GM19438 (cell line): ENCODE measurements around the gene DDX56.

Source experiments
- ATAC-seq: cut with Tn5 transposase; IDR thresholded peaks from one replicate; pipeline ENCODE4 v1.9.1; 2021; ENCODE audit warnings: low read depth; ENCODE audit not compliant: unreplicated experiment

The DDX56 gene

GRCh38 chr7:44538093-44538797, 35.5 kb downstream of the DDX56 start:
- ATAC-seq = no peak

DNA sequence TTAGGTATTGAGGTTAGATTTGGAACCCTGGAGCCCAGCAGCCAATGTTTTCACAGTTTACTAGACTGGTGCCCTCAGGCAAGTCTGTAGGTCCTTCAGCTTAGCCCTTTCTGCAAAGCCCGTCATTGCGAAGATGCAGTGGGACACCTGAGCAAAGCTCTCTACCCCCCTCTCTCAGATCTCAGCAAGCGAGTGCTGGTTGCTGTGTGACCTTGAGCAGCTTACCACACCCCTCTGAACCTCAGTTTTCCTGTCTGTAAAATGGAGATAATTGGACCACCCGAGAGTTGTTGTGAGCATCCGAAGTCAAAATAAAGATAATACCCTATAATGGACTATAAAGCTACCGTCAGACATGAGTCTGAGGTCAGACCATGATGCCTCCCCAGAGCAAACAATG, 36.3 kb downstream of the DDX56 start:
- no peak for ATAC-seq

DNA sequence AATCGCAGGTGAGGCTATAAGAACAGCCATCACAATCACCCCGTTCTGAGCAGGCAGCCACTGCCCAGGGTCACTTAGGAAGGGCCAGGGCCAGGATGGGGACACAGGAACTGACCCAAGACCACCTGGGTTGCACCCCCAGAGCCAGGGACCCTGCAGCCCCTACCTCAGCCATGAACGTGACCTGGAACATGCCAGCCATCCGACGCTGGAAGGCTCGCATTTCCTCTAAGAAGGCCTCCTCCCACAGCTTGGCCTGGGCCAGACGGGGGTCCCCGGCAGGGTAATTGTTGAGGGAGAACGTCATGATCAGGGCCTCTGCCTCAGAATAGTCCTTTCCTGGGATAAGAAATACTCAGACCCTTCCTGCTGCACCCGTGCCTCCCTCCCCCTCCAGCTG, 37.6 kb downstream of the DDX56 start:
- no peak for ATAC-seq

- no peak for ATAC-seq
Observed at GRCh38 chr7:44535348-44536064, 38.2 kb downstream of the DDX56 start.

- no peak for ATAC-seq
Observed at GRCh38 chr7:44534501-44534900, 39.2 kb downstream of the DDX56 start.

DNA sequence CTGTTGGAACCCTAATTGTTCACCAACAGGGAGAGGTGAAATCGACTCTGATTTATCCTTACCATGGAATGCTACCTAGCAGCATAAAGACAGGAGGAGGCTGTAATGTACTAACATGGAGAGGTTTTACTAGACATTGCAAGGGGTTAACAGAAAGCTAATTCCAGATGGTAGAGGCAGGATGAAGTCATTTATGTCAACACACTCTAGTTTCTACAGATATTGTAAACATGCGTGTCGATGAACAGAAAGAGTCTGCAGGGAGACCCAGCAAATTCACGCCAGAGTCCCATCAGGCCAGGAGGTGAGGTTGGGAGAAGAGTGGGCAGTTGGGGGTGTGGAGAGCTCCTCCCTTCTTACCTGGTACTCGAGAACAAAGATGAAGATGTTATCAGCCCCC, 39.6 kb downstream of the DDX56 start:
- ATAC-seq = no peak

- ATAC-seq = no peak
Observed at GRCh38 chr7:44533301-44534055, 40.2 kb downstream of the DDX56 start.

DNA sequence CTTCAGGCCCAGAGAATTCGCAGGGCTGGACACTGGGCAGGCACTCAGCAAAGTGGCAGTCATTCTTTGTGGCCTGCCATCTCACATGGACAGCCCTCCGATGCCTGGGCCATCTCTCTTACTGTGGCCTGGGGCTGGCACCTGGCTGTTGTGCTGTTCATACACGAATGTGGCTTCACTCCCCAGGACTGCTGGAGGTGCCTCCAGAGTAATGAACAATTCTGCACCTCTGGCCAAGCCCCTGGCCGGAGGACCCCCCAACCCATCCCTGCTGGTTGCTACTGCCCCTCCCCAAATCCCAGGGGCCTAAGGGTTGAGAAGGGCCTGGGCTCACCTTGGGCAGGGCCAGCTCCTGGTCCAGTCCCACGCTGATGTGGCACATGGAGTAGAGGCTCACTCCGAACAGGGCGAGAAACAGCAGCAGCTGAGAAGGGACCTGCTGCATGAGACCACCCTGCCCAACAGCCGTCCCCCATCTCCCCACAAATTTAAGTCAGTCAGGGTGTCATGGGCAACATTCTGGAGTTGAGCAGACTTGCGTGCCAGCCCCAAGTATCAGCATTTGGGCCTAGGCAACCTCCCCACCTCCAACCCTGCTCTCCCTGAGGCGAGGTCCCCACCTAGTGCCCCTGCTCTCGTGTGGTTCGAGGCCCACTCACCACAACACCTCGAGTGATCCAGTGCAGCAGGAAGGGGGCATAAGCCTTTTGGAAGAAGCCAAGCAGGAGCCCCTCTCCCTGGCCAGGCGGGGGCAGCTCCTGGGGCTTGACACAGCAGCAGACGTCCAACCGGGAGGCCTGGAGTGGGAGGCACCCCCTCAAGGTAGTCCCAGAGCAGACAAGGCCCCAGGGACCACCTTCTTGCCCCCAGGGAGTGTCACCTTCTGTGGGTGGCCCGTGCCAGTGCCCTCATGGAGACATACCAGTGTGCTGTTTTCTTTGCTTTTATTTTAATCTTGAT, 42.0 kb downstream of the DDX56 start:
- no peak for ATAC-seq

- ATAC-seq = no peak
Observed at GRCh38 chr7:44530990-44531389, 42.7 kb downstream of the DDX56 start.

- ATAC-seq = no peak
Observed at GRCh38 chr7:44524811-44525388, 48.8 kb downstream of the DDX56 start.

DNA sequence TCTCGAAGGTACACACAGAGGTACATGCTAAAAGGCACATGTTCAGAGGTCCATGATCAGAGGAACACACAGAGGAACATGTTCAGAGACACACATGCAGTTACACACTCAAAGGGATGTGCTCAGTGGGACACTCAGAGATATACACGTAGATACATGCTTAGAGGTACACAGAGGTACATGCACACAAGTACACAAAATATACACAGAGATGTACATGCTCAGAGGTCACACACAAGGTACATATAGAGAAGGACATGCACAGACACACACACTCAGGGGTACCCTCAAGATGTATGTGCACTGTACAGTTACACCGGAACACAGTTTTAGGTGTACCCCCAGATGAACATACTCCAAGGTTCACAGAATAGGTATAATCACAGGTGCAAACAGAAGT, 51.4 kb downstream of the DDX56 start:
- no peak for ATAC-seq

GRCh38 chr7:44521347-44522095, 52.2 kb downstream of the DDX56 start:
- no peak for ATAC-seq

GRCh38 chr7:44520574-44520973, 53.1 kb downstream of the DDX56 start:
- ATAC-seq = no peak

DNA sequence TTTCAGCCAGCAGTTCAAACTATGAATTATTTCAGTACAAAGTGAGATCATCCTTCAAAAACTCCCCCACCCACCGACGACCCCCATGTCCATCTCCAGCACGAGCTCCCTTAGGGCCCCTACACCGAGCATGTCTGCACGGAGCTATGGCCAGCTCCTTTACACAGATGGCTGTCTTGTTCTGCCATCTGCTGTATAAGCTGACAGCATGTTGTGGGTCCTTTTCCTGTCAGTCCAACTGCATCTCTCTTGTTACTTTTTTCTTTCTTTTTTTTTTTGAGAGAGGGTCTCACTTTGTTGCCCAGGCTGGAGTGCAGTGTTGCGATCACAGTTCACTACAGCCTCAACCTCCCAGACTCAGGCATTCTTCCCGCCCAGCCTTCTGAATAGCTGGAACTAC, 54.2 kb downstream of the DDX56 start:
- no peak for ATAC-seq

DNA sequence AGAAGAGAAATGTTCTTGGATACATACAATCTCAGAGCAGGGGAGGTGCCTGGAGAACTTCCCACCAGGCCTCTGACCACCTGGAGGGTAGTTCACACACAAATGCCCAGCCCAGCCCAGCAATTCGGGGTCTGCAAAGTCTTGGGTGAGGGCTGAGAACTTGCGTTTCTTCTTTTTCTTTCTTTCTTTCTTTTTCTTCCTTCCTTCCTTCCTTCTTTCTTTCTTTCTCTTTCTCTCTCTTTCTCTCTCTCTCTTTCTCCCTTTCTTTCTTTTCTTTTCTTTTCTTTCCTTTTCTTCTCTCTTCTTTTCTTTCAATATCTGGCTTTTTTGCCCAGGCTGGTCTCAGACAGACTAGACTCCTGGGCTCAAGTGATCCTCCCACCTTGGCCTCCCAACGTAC, 54.9 kb downstream of the DDX56 start:
- no peak for ATAC-seq

GRCh38 chr7:44517175-44517574, 56.5 kb downstream of the DDX56 start:
- ATAC-seq = no peak
